B cell (primary cell): ENCODE results near the gene JCAD. TPM values are rescaled to one million over a fixed set of nuclear protein-coding genes. Genes with fewer than 3 reads are reported as not detected.

Source experiments
- ATAC-seq: fragments of 200-7000 bp; cut with Tn5 transposase; one replicate; pipeline ENCODE4 v1.10.0; 2021; ENCODE audit warnings: low read depth, mild to moderate bottlenecking, moderate number of reproducible peaks, moderate library complexity
- CTCF ChIA-PET: fragments of 350-600 bp; sonication (Branson Sonifier 250); formaldehyde crosslinking; loops from one replicate; lab custom pipeline; 2021; ENCODE audit warnings: antibody characterized with exemption, inconsistent platforms; lab: Charles Lee
- POLR2A ChIA-PET: fragments of 350-600 bp; sonication (Branson Sonifier 250); formaldehyde crosslinking; loops from one replicate; lab custom pipeline; 2021; ENCODE audit warnings: antibody characterized with exemption; lab: Charles Lee
- DNase-seq: peaks from one replicate; pipeline ENCODE4 v3.0.0; 2013
- H2AFZ ChIP-seq: 2 replicates; pipeline ENCODE4 v1.6.1; 2012; ENCODE audit warnings: mild to moderate bottlenecking, low read depth, low read length; ENCODE audit not compliant: insufficient read depth, poor library complexity, severe bottlenecking
- H3K27ac ChIP-seq, 2 donors: 1 replicate in 1 of 2; 2 replicates in 1 of 2; pipeline ENCODE4 v1.5.1; 2012 to 2013; ENCODE audit warnings: low read length in 2 of 2, mild to moderate bottlenecking in 2 of 2, moderate library complexity in 1 of 2
- H3K27me3 ChIP-seq, 4 experiments: fragments of 200-600 bp in 1 of 4; sonication (generic) in 1 of 4; replicated peaks in 1 of 4; 1 replicate in 2 of 4; 2 replicates in 2 of 4; pipeline versions ENCODE4 v1.6.1 to v1.7.0; 2013 to 2016; ENCODE audit warnings: low read length in 3 of 4, mild to moderate bottlenecking in 2 of 4, mixed read lengths in 1 of 4, moderate library complexity in 1 of 4; ENCODE audit not compliant: insufficient read depth in 4 of 4, control insufficient read depth in 3 of 4; ENCODE audit errors: control extremely low read depth in 1 of 4
- H3K36me3 ChIP-seq, 2 experiments: replicated peaks in 1 of 2; 1 replicate in 1 of 2; 2 replicates in 1 of 2; pipeline versions ENCODE4 v1.6.1 to v1.7.1; 2013; ENCODE audit warnings: low read length in 1 of 2; ENCODE audit not compliant: insufficient read depth in 2 of 2, control insufficient read depth in 1 of 2; ENCODE audit errors: control extremely low read depth in 1 of 2, extremely low read depth in 1 of 2
- H3K4me1 ChIP-seq, 2 donors: fragments of 200-600 bp in 1 of 2; sonication (generic) in 1 of 2; 1 replicate in 1 of 2; 2 replicates in 1 of 2; pipeline versions ENCODE4 v1.5.1 to v1.6.1; 2013 to 2017; ENCODE audit warnings: low read length in 2 of 2; ENCODE audit not compliant: control insufficient read depth in 2 of 2, insufficient read depth in 2 of 2
- H3K4me2 ChIP-seq: replicated peaks from 2 replicates; pipeline ENCODE3; 2012; ENCODE audit warnings: mild to moderate bottlenecking, low read depth, low read length; ENCODE audit not compliant: poor library complexity, severe bottlenecking
- H3K4me3 ChIP-seq, 5 experiments: fragments of 200-600 bp in 1 of 5; sonication (generic) in 1 of 5; 1 replicate in 3 of 5; 2 replicates in 2 of 5; pipeline versions ENCODE4 v1.5.1 to v1.7.0; 2011 to 2016; ENCODE audit warnings: low read length in 4 of 5, mild to moderate bottlenecking in 4 of 5, low read depth in 2 of 5, control low read depth in 1 of 5, moderate library complexity in 1 of 5; ENCODE audit not compliant: insufficient read depth in 1 of 5; ENCODE audit errors: control extremely low read depth in 1 of 5, extremely low read depth in 1 of 5
- H3K79me2 ChIP-seq: fragments of 200-600 bp; sonication (generic); one replicate; pipeline ENCODE4 v1.6.0; 2016; ENCODE audit warnings: low read length; ENCODE audit not compliant: control insufficient read depth, insufficient read depth
- H3K9ac ChIP-seq: fragments of 200-600 bp; sonication (generic); 2 replicates; pipeline ENCODE4 v1.6.1; 2017; ENCODE audit warnings: mild to moderate bottlenecking, low read length, moderate library complexity
- H3K9me3 ChIP-seq, 3 donors: one replicate each; pipeline versions ENCODE4 v1.6.1 to v1.7.1; 2013; ENCODE audit warnings: low read length in 2 of 3; ENCODE audit not compliant: control insufficient read depth in 2 of 3, insufficient read depth in 1 of 3; ENCODE audit errors: control extremely low read depth in 1 of 3
- H4K20me1 ChIP-seq: 2 replicates; pipeline ENCODE4 v1.6.0; 2012; ENCODE audit warnings: mild to moderate bottlenecking, low read length; ENCODE audit not compliant: insufficient read depth, control insufficient read depth, poor library complexity, severe bottlenecking
- H3K27ac Mint-ChIP-seq: one replicate; pipeline ENCODE4 v1.8.0; 2021; ENCODE audit warnings: mixed read lengths
- H3K27me3 Mint-ChIP-seq: one replicate; pipeline ENCODE4 v1.8.0; 2021; ENCODE audit warnings: mixed read lengths
- H3K4me1 Mint-ChIP-seq: one replicate; pipeline ENCODE4 v1.8.0; 2021; ENCODE audit warnings: mixed read lengths
- H3K4me3 Mint-ChIP-seq: one replicate; pipeline ENCODE4 v1.8.0; 2021; ENCODE audit warnings: mixed read lengths
- H3K9me3 Mint-ChIP-seq: one replicate; pipeline ENCODE4 v1.8.0; 2022; ENCODE audit warnings: mixed read lengths; ENCODE audit not compliant: insufficient read depth
- EZH2 ChIP-seq: IDR thresholded peaks from 2 replicates; pipeline ENCODE4 v1.6.1; 2012; ENCODE audit warnings: borderline replicate concordance, low read depth, mild to moderate bottlenecking, moderate library complexity, low read length; ENCODE audit not compliant: insufficient read depth, poor library complexity, severe bottlenecking
- WGBS: methylation state at CpG from one replicate; pipeline ENCODE4 v1.1.5; 2013; ENCODE audit warnings: missing lambda C conversion rate; ENCODE audit not compliant: insufficient coverage; 5-methylcytosine and 5-hydroxymethylcytosine counted together
- intact Hi-C: fragments of 100-400 bp; cut with micrococcal nuclease; formaldehyde crosslinking; loops from one replicate; pipeline ENCODE4 v1.10.0; 2022
- polyA plus RNA-seq: library from polyadenylated mRNA; depleted of rRNA; stranded (reverse); fragments of >200 nt; gene quantifications from 2 replicates; pipeline ENCODE4 v1.2.3, GENCODE V29; 2012
- total RNA-seq, 2 donors: library from RNA; stranded (reverse); fragments of 120-200 nt in 1 of 2; gene quantifications; 1 replicate in 1 of 2; 2 replicates in 1 of 2; pipeline versions ENCODE4 v1.2.3 to v1.2.4, GENCODE V29; 2013 to 2022
- TF ChIP-seq, protein P1 (sequence below): fragments of 200-600 bp; IDR thresholded peaks from one replicate; pipeline ENCODE4 v1.8.0; 2022; ENCODE audit warnings: antibody characterized with exemption, mild to moderate bottlenecking

The JCAD gene
- total and polyA plus RNA-seq, 2 donors (not counting 1 experiment from before 2014, with no cell fraction given) = 0.37 TPM; not detected in 1

DNA sequence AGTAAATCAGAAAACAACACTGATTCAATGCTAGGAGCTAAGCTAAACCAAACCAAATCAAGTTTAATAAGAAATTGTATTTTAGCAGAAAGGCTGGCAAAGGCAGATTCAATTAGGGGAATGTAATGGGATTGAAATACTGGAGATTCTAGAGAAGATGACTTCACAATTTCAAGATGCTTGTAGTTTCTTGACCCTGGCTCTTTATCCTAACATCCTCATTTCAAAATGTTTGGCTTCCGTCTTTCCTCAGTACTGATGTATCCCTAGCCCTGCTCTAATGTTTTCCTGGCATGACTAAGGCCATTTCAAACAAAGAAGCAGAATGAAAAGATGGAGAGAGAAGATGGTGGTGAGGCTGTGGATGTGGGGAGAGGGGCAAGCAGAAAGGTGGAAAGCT, 2.7 kb upstream of the JCAD start:
- H3K4me3 Mint-ChIP-seq = no peak overlapping the region
- no peak overlapping the region for H2AFZ ChIP-seq
- peaks cover 10 to 12% of the 10 kb centered on the region in 2 donors for H3K4me1 ChIP-seq
- no peaks in the 10 kb centered on the region for H4K20me1 ChIP-seq
- H3K27ac Mint-ChIP-seq = no peak overlapping the region
- ChIA-PET CTCF (no interaction called here), POLR2A (no interaction called here)
- intact Hi-C loops = no loop called here
- H3K27ac ChIP-seq = no peak overlapping the region
- no peak for TF ChIP-seq EZH2
- TF ChIP-seq, protein P1, sequence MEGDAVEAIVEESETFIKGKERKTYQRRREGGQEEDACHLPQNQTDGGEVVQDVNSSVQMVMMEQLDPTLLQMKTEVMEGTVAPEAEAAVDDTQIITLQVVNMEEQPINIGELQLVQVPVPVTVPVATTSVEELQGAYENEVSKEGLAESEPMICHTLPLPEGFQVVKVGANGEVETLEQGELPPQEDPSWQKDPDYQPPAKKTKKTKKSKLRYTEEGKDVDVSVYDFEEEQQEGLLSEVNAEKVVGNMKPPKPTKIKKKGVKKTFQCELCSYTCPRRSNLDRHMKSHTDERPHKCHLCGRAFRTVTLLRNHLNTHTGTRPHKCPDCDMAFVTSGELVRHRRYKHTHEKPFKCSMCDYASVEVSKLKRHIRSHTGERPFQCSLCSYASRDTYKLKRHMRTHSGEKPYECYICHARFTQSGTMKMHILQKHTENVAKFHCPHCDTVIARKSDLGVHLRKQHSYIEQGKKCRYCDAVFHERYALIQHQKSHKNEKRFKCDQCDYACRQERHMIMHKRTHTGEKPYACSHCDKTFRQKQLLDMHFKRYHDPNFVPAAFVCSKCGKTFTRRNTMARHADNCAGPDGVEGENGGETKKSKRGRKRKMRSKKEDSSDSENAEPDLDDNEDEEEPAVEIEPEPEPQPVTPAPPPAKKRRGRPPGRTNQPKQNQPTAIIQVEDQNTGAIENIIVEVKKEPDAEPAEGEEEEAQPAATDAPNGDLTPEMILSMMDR = no peak
- H3K9ac ChIP-seq = no peak overlapping the region
- H3K36me3 ChIP-seq = no peaks in the 10 kb centered on the region
- H3K79me2 ChIP-seq = no peaks in the 10 kb centered on the region
- no peaks in the 10 kb centered on the region for H3K9me3 ChIP-seq
- H3K4me1 Mint-ChIP-seq = peaks cover 7% of the 10 kb centered on the region
- H3K9me3 Mint-ChIP-seq = no peaks in the 10 kb centered on the region
- H3K4me2 ChIP-seq = no peak overlapping the region
- DNase-seq (no peak), ATAC-seq (no peak)
- H3K27me3 Mint-ChIP-seq = peaks cover 56% of the 10 kb centered on the region
- peaks cover 0 to 45% (median 11%) of the 10 kb centered on the region in 4 experiments for H3K27me3 ChIP-seq
- no CpG with 5 or more reads among the region's 1 CpG for WGBS
- H3K4me3 ChIP-seq = no peak overlapping the region

DNA sequence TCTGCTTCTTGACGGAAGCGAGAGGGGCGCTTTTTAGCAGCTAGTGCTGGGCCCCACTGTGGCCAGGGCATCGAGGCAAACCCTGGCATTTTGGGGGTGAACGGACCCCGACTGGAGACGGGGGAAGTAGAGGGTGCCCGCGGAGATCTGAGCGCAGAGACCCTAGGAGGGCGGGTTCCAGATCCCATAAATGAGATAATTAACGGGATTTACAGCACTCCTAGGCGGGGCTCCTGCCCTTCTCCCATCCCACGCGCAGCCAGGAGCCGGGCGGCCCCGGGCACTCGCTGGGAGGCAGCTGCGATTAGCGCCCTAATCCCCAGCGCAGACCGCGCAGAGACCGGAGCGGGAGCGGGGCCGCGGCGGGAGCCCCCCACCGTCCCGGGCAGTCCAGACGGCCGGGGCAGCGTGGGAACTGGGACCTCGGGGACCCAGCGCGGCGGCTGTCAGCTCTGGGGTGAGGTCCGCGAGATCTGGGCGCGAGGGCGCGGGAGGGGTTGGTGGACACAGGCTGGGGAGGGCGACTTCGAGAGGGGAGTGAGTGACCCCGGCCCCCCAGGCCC, 735 bp downstream of the JCAD start:
- TF ChIP-seq, protein P1 = no peak
- TF ChIP-seq EZH2 = no peak
- peak overlapping the region; percentile 61 for H3K4me3 Mint-ChIP-seq
- H3K27ac ChIP-seq = no peak overlapping the region
- peak overlapping the region; percentile 50 for H3K9ac ChIP-seq
- ATAC-seq = no peak
- H3K36me3 ChIP-seq = no peaks in the 10 kb centered on the region
- H3K27me3 Mint-ChIP-seq = peaks cover 48% of the 10 kb centered on the region
- H2AFZ ChIP-seq = peak overlapping the region; percentile 59
- WGBS = 11% methylated on average over 48 of the region's 48 CpGs
- H4K20me1 ChIP-seq = no peaks in the 10 kb centered on the region
- H3K27me3 ChIP-seq = peaks cover 0 to 43% (median 11%) of the 10 kb centered on the region in 4 experiments
- ChIA-PET CTCF (no interaction called here), POLR2A (no interaction called here)
- H3K4me1 ChIP-seq = peaks cover 10 to 12% of the 10 kb centered on the region in 2 donors
- H3K9me3 Mint-ChIP-seq = no peaks in the 10 kb centered on the region
- H3K4me2 ChIP-seq = peak overlapping the region; percentile 87
- DNase-seq = peak; percentile 14
- peaks cover 7% of the 10 kb centered on the region for H3K4me1 Mint-ChIP-seq
- H3K79me2 ChIP-seq = no peaks in the 10 kb centered on the region
- peak overlapping the region in 3 of 5 experiments; percentile 48 to 57 (median 53) for H3K4me3 ChIP-seq
- no peak overlapping the region for H3K27ac Mint-ChIP-seq
- H3K9me3 ChIP-seq = no peaks in the 10 kb centered on the region
- intact Hi-C loops = no loop called here
